ENCODE data around the gene PPTC7.

Gene PPTC7

GRCh38 chr12:110505332-110505731 is 77.8 kb downstream of the PPTC7 start:
- TF ChIP-seq CTCF (conservative IDR thresholded peaks at IDR 0.05; ENCODE audit: low read depth, low read length): no peak

GRCh38 chr12:110503432-110503831 is 79.7 kb downstream of the PPTC7 start:
- TF ChIP-seq CTCF (conservative IDR thresholded peaks at IDR 0.05; ENCODE audit: low read depth, low read length): no peak
- H3K4me3 ChIP-seq (ENCODE audit: low read depth, low read length): no peak overlapping the region
- DNase-seq (ENCODE audit: low read depth): no peak

More at GRCh38 chr12:110505332-110505731, 77.8 kb downstream of the PPTC7 start:
- DNase-seq (ENCODE audit: low read depth): no peak
- no peak overlapping the region for H3K4me3 ChIP-seq (ENCODE audit: low read depth, low read length)

- no peak for TF ChIP-seq CTCF (conservative IDR thresholded peaks at IDR 0.05; ENCODE audit: low read depth, low read length)
- peak; percentile 98 for DNase-seq (ENCODE audit: low read depth)
- H3K4me3 ChIP-seq (ENCODE audit: low read depth, low read length): peak within 1 kb of the TSS; percentile 95
Observed at GRCh38 chr12:110501752-110502738, 81.1 kb downstream of the PPTC7 start, which contains the start of the genes RAD9B and VPS29. TSS of gene RAD9B (plus strand) at chr12:110502331. CDS start at chr12:110502338, 7 bp downstream. TSS of gene VPS29 (minus strand) at chr12:110502111. CDS start at chr12:110502051, 60 bp downstream.

- peak; percentile 58 for DNase-seq (ENCODE audit: low read depth)
- no peak for TF ChIP-seq CTCF (conservative IDR thresholded peaks at IDR 0.05; ENCODE audit: low read depth, low read length)
- H3K4me3 ChIP-seq (ENCODE audit: low read depth, low read length): peak overlapping the region; percentile 95
Observed at GRCh38 chr12:110501399-110501751, 81.7 kb downstream of the PPTC7 start.

GRCh38 chr12:110498984-110499706 is 84.0 kb downstream of the PPTC7 start:
- H3K4me3 ChIP-seq (ENCODE audit: low read depth, low read length): no peak overlapping the region
- no peak for TF ChIP-seq CTCF (conservative IDR thresholded peaks at IDR 0.05; ENCODE audit: low read depth, low read length)
- DNase-seq (ENCODE audit: low read depth): peak; percentile 37

Data from choroid plexus epithelial cell (primary cell).